ENCODE results near the gene GP1BB.

The GP1BB gene

DNA sequence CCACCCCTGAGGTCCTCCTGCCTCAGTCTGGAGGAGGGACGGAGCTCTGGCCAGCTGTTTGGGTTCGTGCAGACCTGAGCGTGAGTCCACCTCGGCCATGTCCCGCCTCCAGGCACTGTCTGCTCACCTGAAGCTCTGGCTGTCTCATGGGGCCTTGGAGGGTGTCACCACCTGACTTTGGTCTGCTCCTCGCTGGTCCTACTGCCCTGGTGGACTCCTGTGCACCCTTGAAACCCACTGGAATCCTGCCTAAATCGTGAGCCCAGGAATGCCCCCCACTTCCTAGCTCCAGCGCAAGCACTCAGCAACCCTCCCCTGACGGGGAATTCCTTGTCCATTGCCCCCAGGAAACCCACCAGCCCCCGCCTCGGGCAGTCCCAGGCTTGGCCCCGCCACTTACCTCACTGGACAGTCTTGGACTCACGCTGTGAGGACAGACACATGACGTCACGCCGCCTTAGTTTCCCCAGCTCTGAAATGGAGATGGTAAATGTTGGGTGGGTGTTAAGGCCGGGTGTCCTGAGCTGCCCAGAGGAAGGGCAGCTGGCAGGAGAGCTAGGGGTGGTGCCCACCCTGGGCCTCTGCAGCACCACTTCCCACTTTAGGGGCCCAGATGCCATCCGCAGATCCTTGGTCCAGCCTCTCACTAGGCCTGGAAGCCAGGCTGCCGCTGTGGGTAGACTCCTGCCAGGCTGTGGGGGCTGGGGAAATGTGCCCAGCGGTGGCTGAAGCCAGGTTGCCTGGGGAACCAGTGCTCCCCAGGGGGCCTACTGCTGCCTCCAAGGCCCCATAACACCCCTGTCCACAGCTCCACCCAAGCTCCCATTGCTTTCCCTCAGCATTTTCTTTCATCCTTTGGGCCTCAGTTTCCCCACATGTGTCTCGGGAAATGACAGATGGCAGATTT is 19.1 kb downstream of the GP1BB start:
- no peak for DNase-seq (ENCODE audit: low spot score)

DNA sequence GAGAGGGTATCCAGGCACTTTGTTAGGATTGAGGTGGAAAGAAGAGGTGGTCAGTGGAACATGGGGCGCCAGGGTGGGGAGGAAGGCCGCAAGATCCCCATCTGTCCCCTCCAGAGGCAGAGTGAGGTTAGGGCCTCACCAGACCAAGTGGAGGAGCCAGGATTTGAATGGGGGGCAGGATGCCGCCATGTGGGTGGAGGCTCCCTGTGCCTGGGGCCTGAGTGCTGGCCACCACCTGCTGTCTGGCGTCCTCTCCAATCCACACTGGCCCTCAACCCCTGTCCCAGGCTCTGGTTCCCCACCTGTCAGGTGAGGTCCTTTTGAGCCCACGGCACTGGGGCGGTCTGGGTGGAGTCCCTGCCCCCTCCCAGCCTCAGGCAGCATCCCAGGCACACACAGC is 19.7 kb downstream of the GP1BB start:
- no peak for DNase-seq (ENCODE audit: low spot score)

DNA sequence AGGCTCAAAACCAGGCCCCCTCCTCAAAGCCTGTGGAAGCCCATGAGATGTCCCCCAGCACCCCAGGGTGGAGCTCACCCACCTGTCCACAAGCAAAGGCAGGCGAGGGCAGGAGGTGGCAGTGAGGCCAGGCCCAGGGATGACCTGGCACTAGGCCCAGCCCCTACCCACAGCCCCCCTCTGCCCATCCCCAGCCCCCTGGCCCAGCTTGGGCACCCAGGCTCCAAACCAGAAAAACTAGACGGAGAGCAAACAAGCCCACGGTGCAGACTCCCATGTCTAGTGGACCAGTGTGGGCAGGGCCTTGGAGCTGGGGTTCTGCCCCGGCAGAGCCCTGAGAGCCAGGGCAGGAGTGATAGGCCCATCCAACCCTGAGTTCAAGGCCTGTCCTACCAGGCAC is 20.3 kb downstream of the GP1BB start:
- DNase-seq (ENCODE audit: low spot score), result no peak

DNA sequence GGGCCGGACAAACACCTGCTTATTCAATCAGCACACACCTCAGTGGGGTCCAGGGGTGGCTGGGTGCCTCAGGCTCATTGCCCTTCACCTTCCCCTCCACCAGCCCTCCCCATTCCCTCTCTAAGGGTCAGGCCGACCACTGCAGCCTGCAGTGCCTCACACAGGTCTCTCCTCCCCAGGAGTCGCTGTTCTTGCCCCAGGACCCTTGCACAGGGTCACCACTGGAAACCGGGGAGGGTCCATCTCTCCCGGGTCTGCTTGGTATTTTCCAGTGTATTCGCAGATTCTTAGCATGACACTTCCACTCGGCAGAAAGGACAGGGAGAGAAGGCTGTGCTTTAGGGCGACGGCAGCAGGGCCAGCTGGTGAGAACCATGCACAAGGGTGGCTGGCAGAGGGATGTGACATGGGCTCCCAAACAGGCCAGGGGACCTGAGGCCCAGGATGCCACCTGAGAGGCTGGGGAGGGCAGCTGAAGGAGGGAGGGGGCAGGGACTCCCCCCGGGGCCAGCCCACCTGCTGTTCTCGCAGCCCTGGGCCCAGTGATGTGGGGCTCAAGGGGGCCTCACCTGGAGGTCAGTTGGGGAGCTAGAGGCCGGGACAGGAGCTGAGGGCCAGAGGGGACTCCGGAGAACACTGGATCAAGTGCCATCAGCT is 21.1 kb downstream of the GP1BB start:
- no peak for DNase-seq (ENCODE audit: low spot score)

DNA sequence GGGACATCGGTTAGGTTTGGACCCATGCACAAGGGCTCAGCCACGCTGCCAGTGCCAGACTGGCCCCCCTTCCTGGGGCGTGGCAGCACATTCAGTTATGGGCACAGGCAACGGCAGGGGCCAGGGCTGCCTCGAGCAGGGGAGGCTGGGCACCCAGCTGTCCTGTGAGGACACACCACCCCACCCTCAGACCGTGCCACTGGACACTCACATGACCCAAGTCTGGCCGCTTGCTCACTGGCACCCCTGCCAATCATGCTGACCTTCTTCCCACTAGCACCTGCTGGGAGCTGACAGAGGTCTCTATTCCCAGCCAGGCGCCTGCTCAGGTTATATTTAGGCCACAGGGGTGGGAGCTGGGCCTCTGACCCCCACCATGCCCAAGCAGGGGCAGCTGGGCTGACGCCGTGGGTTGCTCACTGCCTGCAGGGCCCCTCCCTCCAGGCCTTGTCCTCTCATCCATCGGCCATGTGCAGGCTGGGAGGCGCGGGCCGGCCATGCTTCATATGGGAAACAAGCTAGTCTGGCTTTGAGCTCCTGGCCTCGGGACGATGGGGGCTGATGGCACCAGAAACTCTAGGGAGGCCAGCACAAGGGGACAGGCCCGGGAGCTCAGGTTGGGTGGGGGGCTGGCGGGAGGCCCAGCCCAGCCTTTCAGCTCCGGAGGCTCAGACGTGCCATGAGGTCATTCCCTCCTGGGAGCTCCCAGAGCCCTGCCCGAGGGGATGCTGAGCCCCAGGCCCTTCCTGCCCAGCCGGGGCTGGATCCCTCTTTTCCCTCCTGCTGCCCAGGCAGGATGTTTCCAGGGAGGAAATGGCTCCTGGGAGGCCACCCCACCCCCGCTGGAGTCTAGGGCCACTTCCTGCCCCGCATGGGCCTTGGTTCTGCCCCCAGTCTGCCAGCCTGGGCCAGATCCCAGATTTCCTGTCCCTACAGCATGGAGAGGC is 22.1 kb downstream of the GP1BB start:
- no peak for DNase-seq (ENCODE audit: low spot score)

DNA sequence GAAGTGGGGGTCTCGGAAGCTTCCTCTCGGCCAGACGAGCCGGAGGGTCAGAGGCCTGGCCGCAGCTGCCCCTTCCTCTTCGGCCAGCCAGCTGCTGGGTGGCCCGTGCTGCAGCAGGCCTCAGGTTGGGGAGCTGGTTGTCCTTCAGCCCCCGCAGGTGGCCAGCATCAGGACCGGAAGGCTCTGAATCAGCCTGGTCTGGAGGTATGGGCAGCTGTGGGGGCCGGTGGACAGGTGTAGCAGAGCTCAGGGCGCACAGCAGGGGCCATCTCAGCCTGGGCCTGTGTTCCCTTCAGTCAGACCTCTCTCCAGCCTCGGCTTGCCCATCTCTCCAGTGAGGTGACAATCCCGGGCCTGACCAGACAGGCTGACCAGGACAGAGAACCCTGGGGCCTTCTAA is 23.4 kb downstream of the GP1BB start:
- DNase-seq (ENCODE audit: low spot score), result no peak

DNA sequence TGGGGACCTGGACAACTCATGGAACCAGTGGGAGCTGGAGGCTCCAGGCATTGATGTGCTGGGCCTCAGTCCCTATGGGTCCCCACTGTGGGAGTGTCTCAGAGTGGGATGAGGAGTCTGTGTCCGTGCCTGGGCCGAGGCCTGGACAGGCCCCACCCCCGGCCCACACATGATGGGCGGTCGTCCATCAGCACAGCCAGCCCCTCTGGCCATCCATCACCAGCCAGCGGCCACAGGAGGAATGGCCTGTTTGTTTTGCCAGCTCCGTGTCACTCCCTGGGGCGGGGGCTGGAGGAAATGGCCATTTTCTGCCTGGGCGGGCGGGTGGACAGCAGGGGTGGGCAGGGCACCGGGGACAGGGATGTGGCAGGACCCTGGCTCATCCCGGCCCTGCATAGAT is 24.2 kb downstream of the GP1BB start:
- no peak for DNase-seq (ENCODE audit: low spot score)

DNA sequence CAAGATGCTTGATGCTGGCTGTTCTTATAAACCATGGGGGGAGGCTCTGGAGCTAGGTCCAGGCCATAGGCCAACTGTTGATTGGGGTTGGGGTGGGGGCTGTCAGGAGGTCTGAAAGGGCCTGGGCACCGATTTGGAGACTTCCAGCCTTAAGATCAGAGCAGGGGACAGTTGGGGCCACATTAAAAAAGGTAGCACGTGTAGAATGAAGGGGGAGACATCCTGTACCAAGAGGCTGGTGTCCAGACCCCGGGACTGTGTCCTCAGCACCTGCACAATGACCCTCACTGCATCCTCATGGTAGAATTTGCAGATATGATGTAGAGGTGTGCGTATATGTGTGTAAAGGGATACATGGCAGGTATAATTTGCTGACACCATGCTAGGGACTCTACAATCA is 24.8 kb downstream of the GP1BB start:
- no peak for DNase-seq (ENCODE audit: low spot score)

DNA sequence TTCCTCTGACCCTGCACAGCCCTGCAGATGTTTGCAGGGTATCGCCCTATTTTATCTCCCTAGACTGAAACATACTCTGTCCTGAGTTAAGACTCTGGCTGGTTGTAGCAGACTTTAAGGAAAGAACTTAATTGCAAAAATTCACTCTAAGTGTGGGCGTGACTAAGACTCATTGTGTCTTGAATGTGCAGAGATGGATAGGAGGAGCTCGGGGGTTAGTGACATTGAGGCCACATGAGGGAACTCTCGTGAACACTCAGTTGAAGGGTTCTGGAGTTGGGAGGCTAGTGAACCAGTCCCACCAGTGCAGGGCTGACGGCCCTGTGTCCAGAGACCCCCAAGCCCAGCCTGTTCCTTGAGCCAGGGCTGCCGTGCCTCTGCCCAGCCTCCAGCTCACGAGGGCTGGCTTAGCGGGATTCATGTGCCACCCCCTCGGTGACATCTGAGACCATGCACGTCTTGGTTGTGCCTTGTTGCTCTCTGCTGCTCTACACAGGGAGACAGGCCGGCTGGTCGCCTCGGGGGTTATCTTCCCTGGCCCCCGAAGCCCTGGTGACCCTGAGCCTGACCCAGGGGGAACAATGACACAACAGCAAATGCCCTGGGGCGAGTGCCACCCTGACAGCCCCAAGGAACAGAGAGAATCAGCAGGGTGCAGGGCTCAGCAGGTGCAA is 25.8 kb downstream of the GP1BB start:
- no peak for DNase-seq (ENCODE audit: low spot score)

DNA sequence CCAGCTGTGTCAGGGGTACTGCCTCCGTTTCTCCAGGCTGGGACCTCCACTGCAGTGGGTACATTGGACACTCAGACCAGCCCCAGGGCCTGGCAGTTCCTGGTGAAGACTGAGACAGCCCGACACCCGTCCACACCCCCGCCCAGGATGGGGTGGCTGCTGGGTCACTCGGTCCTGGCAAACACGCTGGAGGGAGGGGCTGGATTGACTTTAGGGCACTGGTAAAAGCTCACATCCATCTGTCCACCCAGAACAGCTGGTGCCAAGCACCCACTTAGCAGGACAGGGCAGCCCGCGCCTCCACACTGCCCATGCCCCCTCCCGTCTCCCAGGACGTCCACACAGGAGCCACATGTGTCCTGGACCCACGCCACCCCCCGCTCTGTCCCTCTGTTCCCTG is 26.5 kb downstream of the GP1BB start:
- DNase-seq (ENCODE audit: low spot score), result no peak

DNA sequence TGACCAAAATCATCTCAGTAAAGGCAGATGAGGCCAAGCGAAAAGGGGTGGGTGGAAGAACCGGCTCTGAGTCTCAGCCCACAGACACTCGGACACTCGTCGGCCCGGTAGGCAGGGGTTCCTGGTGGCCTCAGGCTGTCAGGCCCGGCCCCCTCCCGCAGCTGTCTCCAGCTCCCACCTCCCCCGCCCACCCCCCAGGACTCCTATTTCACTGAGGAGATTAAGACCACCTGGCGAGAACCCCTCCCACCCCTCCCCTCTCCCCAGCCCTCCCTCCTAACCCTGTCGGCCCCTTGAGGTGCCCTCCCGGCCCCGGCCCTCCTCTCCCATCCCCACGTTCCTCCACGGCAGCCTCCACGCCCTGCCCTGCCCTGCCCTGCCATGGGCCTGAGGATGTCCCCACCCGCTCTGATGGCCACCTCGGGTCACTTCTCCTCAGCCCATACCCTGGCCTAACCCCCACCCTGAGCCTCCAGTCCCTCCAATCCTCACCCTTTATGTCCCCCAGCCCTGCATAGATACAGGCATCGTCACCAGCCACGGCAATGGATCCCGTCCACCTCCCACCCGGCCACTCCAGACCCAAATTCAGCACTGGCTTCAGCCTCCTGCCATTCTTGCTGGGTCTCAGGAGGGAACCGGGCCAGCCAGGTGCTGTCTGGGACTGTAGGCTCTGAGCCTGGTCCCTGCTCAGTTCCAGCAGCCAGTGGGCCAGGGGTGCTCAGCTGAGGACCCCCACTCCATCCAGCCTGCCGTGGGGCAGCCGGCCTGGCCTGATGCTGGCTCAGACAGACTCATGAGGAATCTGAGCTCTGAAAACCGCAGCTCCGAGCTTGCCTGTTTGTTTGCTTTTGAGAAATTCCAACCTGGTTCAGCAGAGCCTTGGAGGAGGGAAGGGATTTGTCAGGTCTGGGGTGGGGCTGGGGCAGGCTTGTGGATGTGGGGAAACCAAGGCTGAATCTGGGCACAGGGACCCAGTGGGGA is 27.5 kb downstream of the GP1BB start:
- DNase-seq (ENCODE audit: low spot score), result no peak

DNA sequence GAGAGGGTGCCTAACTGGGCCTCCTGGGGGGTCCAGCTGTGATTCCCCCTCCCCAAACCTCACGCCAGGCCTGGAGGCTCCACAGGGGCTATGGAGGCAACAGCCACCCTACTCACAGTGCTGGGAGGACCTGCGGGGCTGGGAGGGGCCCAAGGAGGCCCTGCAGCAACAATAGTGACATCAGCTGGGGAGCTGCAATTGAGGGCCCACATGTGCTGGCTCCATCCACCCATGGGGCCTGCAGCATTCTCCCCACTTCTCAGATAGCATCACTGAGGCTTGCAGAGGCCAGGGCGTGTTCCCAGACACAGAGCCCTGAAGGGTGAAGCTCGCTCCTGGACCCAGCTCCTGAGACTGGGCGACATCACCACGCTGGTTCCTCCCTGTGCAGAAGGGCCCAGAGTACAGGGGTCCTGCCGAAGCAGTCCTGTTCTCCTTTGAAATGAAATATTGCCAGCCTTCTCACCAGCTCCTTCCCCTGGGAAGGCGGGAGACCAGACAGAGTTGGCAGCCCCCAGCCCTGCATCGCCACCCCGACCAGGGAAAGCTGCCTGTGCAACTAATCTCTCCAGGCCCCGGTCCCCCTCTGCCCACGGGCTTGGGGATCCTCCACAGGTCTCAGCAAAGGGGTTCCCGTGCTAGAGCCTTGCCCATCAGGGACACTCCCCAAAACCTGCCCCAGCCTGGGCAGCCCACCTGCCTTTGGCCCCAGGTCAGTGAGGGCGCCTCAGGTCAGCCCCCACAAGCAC is 28.3 kb downstream of the GP1BB start:
- no peak for DNase-seq (ENCODE audit: low spot score)

DNA sequence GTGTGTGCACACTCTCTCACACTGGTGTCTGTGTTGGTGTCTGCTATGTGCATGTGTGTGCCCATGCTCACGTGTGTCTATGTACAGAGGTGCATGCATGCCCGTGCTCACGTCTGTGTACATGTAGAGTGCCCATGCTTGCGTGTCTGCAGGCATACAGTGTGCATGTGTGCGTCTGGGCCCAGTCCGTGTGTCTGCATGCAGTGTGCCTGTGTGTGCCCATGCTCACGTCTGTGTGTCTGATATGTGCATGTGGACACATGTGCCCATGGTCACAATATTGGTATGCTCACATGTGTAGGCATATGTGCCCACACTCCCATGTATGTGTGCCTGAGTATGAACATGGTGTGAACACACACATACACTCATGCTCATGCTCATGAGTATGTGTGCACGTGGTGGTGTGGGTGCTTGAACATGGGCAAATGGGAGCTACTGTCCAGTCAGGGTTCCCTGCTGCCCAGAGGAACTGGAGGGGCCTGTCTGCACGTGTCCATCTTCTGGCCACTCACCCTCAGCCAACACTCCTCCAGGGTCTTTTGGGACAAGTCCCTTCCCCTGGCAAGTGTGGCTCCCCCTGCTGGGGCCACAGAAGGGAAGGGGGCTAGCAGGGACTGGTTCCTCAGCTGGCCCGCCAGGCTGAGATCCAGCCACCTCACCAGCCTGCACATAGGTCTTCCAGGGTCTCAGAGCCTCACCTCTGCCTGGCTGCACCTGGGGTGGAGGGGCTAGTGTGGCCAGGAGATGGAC is 29.9 kb downstream of the GP1BB start:
- DNase-seq (ENCODE audit: low spot score), result no peak

DNA sequence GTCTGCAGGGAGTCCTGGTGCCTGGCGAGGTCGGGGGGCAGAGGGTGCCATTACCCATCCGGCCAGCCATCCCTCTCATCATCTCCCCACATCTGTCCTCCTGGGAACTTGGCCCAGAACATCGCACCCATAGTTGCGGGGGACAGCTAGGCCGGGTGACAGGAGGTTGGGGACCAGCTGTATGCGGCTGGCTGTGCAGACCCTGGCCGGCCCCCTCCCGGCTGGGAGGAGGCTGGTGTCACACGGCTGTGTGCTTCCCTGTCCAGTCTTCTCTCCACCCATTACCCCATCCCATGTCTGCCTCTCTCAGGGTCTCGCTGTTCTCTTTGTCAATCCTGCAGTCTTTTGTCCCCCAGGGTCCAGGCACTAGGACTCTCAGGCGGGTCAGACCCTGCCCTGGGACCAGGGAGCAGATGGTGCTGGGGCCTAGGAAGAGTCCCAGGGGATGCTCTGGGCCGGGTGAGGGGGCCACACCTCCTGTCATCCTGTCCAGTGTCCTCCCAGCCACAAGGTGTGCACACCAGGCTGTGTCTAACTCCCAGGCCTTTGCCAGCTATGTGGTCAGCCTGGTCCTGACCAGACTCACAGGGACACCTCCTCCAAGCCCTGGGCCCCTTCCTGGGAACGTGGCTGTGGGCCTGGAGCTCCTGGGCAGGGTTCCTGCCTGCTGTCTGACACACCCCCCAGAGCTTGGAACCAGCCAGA is 30.8 kb downstream of the GP1BB start:
- no peak for DNase-seq (ENCODE audit: low spot score)

DNA sequence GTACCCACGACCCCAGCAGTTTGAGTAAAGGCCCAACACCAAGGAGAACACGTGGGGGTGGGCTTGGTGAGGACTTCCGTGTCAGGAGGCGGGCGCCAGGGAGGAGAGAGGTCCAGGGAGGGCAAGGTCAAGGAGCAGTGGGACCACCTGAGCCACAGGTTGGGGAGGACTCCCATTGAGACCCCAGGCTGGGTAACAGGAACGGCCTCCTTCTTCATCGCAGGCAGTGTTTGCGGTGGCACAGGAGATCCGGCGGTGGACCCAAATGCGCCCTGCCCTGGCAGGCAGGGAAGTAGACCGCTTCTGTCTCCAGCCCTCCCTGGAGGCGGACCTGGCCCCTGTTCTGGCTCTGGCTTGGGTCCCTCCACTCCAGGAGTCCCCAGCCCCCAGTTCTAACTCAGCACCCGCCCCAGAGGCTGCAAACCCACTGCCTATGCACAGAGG is 31.4 kb downstream of the GP1BB start:
- no peak for DNase-seq (ENCODE audit: low spot score)

DNA sequence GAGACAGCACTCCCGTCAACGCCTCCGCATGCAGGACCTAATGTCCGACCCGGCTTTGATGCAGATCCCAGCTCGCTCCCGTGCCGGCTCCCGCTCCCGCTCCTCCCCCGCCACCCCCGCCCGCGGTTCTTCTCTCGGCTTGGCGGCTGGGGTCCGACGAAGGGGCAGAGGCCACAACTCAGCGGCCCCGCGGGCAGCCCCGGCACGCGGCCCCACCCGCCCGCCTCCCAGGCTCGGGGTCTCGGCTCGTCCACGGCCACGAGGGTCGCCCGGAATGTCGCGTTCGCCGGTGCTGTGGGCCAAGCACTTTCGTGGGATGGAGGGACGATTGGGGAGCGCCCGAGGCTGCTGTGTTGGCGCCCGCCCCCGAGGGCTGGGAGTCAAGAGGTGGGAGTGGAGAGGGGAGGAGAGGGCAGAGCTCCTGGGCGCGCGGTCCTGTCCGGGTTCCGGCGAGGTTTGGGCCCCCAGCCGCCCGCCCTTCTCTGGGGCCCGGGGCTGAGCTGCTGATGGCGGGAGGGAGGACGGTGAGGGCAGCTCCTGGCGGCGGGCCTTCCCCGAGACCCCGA is 31.9 kb downstream of the GP1BB start:
- no peak for DNase-seq (ENCODE audit: low spot score)

DNA sequence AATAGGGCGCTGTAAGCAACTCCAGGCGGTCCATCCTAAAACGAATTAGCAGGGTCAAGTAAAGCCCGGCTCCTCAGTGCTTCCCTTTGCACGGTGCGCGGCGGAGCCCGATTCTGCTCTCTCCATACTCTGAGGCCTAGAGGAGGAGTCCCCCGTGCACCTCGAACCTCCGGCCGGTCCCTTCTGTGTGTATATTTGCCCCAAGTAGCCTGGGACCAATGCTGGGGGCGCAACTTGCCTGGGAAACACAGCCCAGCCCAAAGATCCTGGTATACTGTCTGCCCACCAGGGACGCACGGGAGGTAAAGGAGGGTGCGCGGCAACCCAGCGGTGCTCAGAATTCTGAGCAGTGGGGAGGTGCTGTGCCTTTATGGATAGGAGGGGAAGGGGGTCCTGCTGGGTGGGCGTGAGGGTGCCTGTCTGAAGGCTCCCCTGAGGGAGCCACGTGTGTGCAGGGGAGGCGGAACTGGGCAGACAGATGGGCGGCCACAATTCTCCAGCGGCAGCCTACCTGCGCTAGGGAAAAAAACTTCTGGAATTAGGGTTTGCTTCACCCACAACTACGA is 32.5 kb downstream of the GP1BB start:
- no peak for DNase-seq (ENCODE audit: low spot score)

Data from pons (tissue), 1 donor.